Effector memory CD4-positive, alpha-beta T cell (primary cell): ENCODE measurements around the gene PPP2CA.
A peak's percentile ranks its signal among the peaks of the same experiment; 100 is the strongest.

Source experiments
- DNase-seq, 3 donors: peaks; one replicate each; pipeline ENCODE4 v3.0.0-alpha.2; 2020
- H3K27ac ChIP-seq: 2 replicates; pipeline ENCODE4 v1.7.0; 2013; ENCODE audit warnings: mild to moderate bottlenecking, low read length, moderate library complexity; ENCODE audit not compliant: insufficient read depth, poor library complexity, severe bottlenecking
- H3K27me3 ChIP-seq: replicated peaks from 2 replicates; pipeline ENCODE4 v1.7.0; 2013; ENCODE audit warnings: mild to moderate bottlenecking, low read length; ENCODE audit not compliant: insufficient read depth, control insufficient read depth, poor library complexity, severe bottlenecking
- H3K36me3 ChIP-seq: 2 replicates; pipeline ENCODE4 v1.7.0; 2013; ENCODE audit warnings: mild to moderate bottlenecking, low read length, moderate library complexity; ENCODE audit not compliant: control insufficient read depth, insufficient read depth
- H3K4me1 ChIP-seq: 2 replicates; pipeline ENCODE4 v1.7.0; 2013; ENCODE audit warnings: low read length, mild to moderate bottlenecking; ENCODE audit not compliant: control insufficient read depth, insufficient read depth, poor library complexity, severe bottlenecking
- H3K4me3 ChIP-seq: 2 replicates; pipeline ENCODE4 v1.7.0; 2013; ENCODE audit warnings: low read length, low read depth, mild to moderate bottlenecking; ENCODE audit not compliant: insufficient read depth, poor library complexity, severe bottlenecking
- H3K9me3 ChIP-seq: 2 replicates; pipeline ENCODE4 v1.7.0; 2013; ENCODE audit warnings: mild to moderate bottlenecking, low read length, moderate library complexity; ENCODE audit not compliant: control insufficient read depth

Gene PPP2CA

GRCh38 chr5:134245692-134246091, 19.8 kb upstream of the PPP2CA start:
- Histone ChIP-seq H3K4me3 (no peak overlapping the region), H3K27ac (no peak overlapping the region), H3K4me1 (no peaks in the 10 kb centered on the region), H3K36me3 (no peaks in the 10 kb centered on the region), H3K9me3 (no peaks in the 10 kb centered on the region), H3K27me3 (no peaks in the 10 kb centered on the region)
- DNase-seq: no peak

DNA sequence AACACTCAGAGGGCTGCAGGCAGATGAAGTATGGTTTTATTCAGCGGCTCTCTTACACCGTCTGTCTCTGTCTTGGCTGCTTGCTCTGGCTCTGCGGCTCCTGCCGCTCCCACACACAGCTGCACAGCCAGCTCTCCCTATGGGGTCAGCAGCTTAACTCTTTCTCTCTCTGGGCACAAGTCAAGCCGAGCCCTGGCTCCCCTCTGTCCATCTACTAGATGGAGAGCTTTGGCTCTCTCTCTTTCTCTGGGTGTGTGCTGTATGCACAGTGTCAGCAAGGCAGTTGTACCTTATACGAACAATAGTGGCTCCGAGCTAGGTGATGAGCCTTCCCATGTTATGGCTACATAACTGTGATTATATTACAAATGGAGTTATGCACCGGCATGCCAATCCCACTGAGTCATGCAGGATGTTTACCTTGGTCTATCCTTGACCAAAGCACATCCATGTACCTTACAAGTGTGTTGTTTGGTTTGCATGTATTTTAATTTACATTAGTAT, 19.3 kb upstream of the PPP2CA start:
- H3K27me3 ChIP-seq: no peaks in the 10 kb centered on the region
- no peak overlapping the region for H3K4me3 ChIP-seq
- no peak overlapping the region for H3K27ac ChIP-seq
- no peaks in the 10 kb centered on the region for H3K9me3 ChIP-seq
- no peaks in the 10 kb centered on the region for H3K36me3 ChIP-seq
- DNase-seq: no peak
- H3K4me1 ChIP-seq: no peaks in the 10 kb centered on the region

DNA sequence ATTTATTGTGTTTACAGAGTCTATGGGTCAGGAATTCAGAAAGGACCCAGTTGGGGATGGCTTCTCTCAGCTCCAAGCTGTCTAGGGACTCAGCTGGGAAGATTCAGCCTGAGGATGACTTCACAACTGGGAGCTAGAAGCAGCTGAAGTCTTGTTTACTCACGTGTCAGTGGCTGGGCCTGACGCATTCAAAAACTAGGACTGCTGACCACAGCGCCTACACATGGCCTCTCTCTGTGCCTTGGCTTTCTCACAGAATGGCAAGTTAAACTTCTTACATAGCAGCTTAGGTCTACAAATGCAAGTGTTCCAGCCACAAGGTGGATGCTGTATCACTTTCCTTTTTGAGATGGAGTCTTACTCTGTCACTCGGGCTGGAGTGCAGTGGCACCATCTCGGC, 16.3 kb upstream of the PPP2CA start:
- Histone ChIP-seq H3K4me1 (no peaks in the 10 kb centered on the region), H3K9me3 (no peaks in the 10 kb centered on the region), H3K27me3 (no peaks in the 10 kb centered on the region), H3K27ac (no peak overlapping the region), H3K4me3 (no peak overlapping the region), H3K36me3 (no peaks in the 10 kb centered on the region)
- no peak for DNase-seq

GRCh38 chr5:134240421-134240962, 14.6 kb upstream of the PPP2CA start:
- Histone ChIP-seq H3K4me1 (no peaks in the 10 kb centered on the region), H3K36me3 (no peaks in the 10 kb centered on the region), H3K27me3 (no peaks in the 10 kb centered on the region), H3K9me3 (no peaks in the 10 kb centered on the region), H3K4me3 (no peak overlapping the region), H3K27ac (no peak overlapping the region)
- no peak for DNase-seq

- Histone ChIP-seq H3K4me3 (no peak overlapping the region), H3K9me3 (no peaks in the 10 kb centered on the region), H3K36me3 (no peaks in the 10 kb centered on the region), H3K4me1 (no peaks in the 10 kb centered on the region), H3K27me3 (no peaks in the 10 kb centered on the region), H3K27ac (no peak overlapping the region)
- no peak for DNase-seq
Observed at GRCh38 chr5:134236820-134237219, 10.9 kb upstream of the PPP2CA start.

GRCh38 chr5:134236318-134236717, 10.4 kb upstream of the PPP2CA start:
- H3K9me3 ChIP-seq: no peaks in the 10 kb centered on the region
- no peak overlapping the region for H3K27ac ChIP-seq
- no peaks in the 10 kb centered on the region for H3K27me3 ChIP-seq
- no peak overlapping the region for H3K4me3 ChIP-seq
- no peaks in the 10 kb centered on the region for H3K36me3 ChIP-seq
- DNase-seq: no peak
- H3K4me1 ChIP-seq: no peaks in the 10 kb centered on the region

- Histone ChIP-seq H3K27me3 (no peaks in the 10 kb centered on the region), H3K36me3 (no peaks in the 10 kb centered on the region), H3K4me1 (peaks cover 14% of the 10 kb centered on the region), H3K4me3 (no peak overlapping the region), H3K9me3 (no peaks in the 10 kb centered on the region), H3K27ac (no peak overlapping the region)
- no peak for DNase-seq
Observed at GRCh38 chr5:134228624-134229023, 2.8 kb upstream of the PPP2CA start.

- Histone ChIP-seq H3K27ac (no peak overlapping the region), H3K9me3 (no peaks in the 10 kb centered on the region)
- no peak for DNase-seq
Observed at GRCh38 chr5:134227776-134228175, 1.9 kb upstream of the PPP2CA start.

GRCh38 chr5:134227259-134227658, 1.4 kb upstream of the PPP2CA start:
- no peaks in the 10 kb centered on the region for H3K36me3 ChIP-seq
- peak overlapping the region; percentile 98 for H3K27ac ChIP-seq
- DNase-seq: no peak
- H3K4me3 ChIP-seq: no peak overlapping the region
- peaks cover 14% of the 10 kb centered on the region for H3K4me1 ChIP-seq
- no peaks in the 10 kb centered on the region for H3K9me3 ChIP-seq
- no peaks in the 10 kb centered on the region for H3K27me3 ChIP-seq

More at GRCh38 chr5:134227776-134228175, 1.9 kb upstream of the PPP2CA start:
- Histone ChIP-seq H3K4me1 (peaks cover 14% of the 10 kb centered on the region), H3K4me3 (no peak overlapping the region), H3K36me3 (no peaks in the 10 kb centered on the region), H3K27me3 (no peaks in the 10 kb centered on the region)

GRCh38 chr5:134226441-134227192, 744 bp upstream of the PPP2CA start:
- H3K27ac ChIP-seq: peak overlapping the region; percentile 98
- no peaks in the 10 kb centered on the region for H3K36me3 ChIP-seq
- peak in 2 of 3 donors; percentile 84 to 90 for DNase-seq
- no peaks in the 10 kb centered on the region for H3K9me3 ChIP-seq
- peak overlapping the region; percentile 97 for H3K4me3 ChIP-seq
- no peaks in the 10 kb centered on the region for H3K27me3 ChIP-seq
- peaks cover 14% of the 10 kb centered on the region for H3K4me1 ChIP-seq
